ENCODE results near the gene KRTAP3-2.

Gene KRTAP3-2

GRCh38 chr17:40997361-40997760, 2.3 kb downstream of the KRTAP3-2 start:
- no peak overlapping the region for H3K4me3 ChIP-seq (ENCODE audit: control insufficient read depth, low read depth, low read length)
- TF ChIP-seq CTCF (IDR thresholded peaks at IDR 0.05; ENCODE audit: control insufficient read depth, insufficient read depth, low read depth, low read length, missing control alignments), result no peak
- no peak for DNase-seq (ENCODE audit: low read depth)

- no peak for DNase-seq (ENCODE audit: low read depth)
- H3K4me3 ChIP-seq (ENCODE audit: control insufficient read depth, low read depth, low read length), result no peak overlapping the region
- TF ChIP-seq CTCF (IDR thresholded peaks at IDR 0.05; ENCODE audit: control insufficient read depth, insufficient read depth, low read depth, low read length, missing control alignments), result no peak
These were observed 2.9 kb downstream of the KRTAP3-2 start for GRCh38 chr17:40996829-40997228.

GRCh38 chr17:40995116-40995515, 4.6 kb downstream of the KRTAP3-2 start:
- no peak for DNase-seq (ENCODE audit: low read depth)
- TF ChIP-seq CTCF (IDR thresholded peaks at IDR 0.05; ENCODE audit: control insufficient read depth, insufficient read depth, low read depth, low read length, missing control alignments), result no peak
- H3K4me3 ChIP-seq (ENCODE audit: control insufficient read depth, low read depth, low read length), result no peak overlapping the region

- no peak for DNase-seq (ENCODE audit: low read depth)
- no peak for TF ChIP-seq CTCF (IDR thresholded peaks at IDR 0.05; ENCODE audit: control insufficient read depth, insufficient read depth, low read depth, low read length, missing control alignments)
- H3K4me3 ChIP-seq (ENCODE audit: control insufficient read depth, low read depth, low read length), result no peak within 1 kb of the TSS
These were observed 5.9 kb downstream of the KRTAP3-2 start, which contains the start of gene KRTAP3-3 for GRCh38 chr17:40993839-40994238. Gene KRTAP3-3 (minus strand): TSS chr17:40994164. CDS start chr17:40994097, 67 bp downstream.

GRCh38 chr17:40993084-40993483, 6.6 kb downstream of the KRTAP3-2 start:
- TF ChIP-seq CTCF (IDR thresholded peaks at IDR 0.05; ENCODE audit: control insufficient read depth, insufficient read depth, low read depth, low read length, missing control alignments), result no peak
- no peak for DNase-seq (ENCODE audit: low read depth)
- H3K4me3 ChIP-seq (ENCODE audit: control insufficient read depth, low read depth, low read length), result no peak overlapping the region

GRCh38 chr17:40992666-40993065, 7.0 kb downstream of the KRTAP3-2 start:
- DNase-seq (ENCODE audit: low read depth), result no peak
- no peak for TF ChIP-seq CTCF (IDR thresholded peaks at IDR 0.05; ENCODE audit: control insufficient read depth, insufficient read depth, low read depth, low read length, missing control alignments)
- H3K4me3 ChIP-seq (ENCODE audit: control insufficient read depth, low read depth, low read length), result no peak overlapping the region

- no peak for TF ChIP-seq CTCF (IDR thresholded peaks at IDR 0.05; ENCODE audit: control insufficient read depth, insufficient read depth, low read depth, low read length, missing control alignments)
- no peak for DNase-seq (ENCODE audit: low read depth)
- H3K4me3 ChIP-seq (ENCODE audit: control insufficient read depth, low read depth, low read length), result no peak overlapping the region
These were observed 12.8 kb downstream of the KRTAP3-2 start for GRCh38 chr17:40986920-40987319.
